Subcutaneous abdominal adipose tissue (tissue), 5 donors: ENCODE results near the gene ITPRIPL2.
A peak's percentile ranks its signal among the peaks of the same experiment; 100 is the strongest.

ENCODE experiments used
- H3K27ac ChIP-seq: one replicate; pipeline ENCODE4 v1.7.0; 2013; ENCODE audit warnings: low read depth, mild to moderate bottlenecking, inconsistent platforms, low read length, moderate library complexity
- H3K27me3 ChIP-seq, 5 donors: one replicate each; pipeline ENCODE4 v1.7.0; 2013; ENCODE audit warnings: low read length in 5 of 5, inconsistent platforms in 1 of 5; ENCODE audit not compliant: control insufficient read depth in 5 of 5, insufficient read depth in 4 of 5
- H3K36me3 ChIP-seq, 5 donors: one replicate each; pipeline ENCODE4 v1.7.0; 2013; ENCODE audit warnings: low read length in 5 of 5; ENCODE audit not compliant: control insufficient read depth in 5 of 5, insufficient read depth in 5 of 5
- H3K4me1 ChIP-seq, 5 donors: one replicate each; pipeline ENCODE4 v1.7.0; 2013; ENCODE audit warnings: low read length in 5 of 5, mild to moderate bottlenecking in 3 of 5, moderate library complexity in 1 of 5; ENCODE audit not compliant: control insufficient read depth in 5 of 5, insufficient read depth in 5 of 5
- H3K4me3 ChIP-seq, 5 donors: one replicate each; pipeline ENCODE4 v1.7.0; 2013; ENCODE audit warnings: low read length in 5 of 5, low read depth in 1 of 5
- H3K9ac ChIP-seq, 5 donors: one replicate each; pipeline ENCODE4 v1.7.0; 2013; ENCODE audit warnings: low read length in 5 of 5, mild to moderate bottlenecking in 4 of 5, moderate library complexity in 3 of 5
- H3K9me3 ChIP-seq, 5 donors: one replicate each; pipeline ENCODE4 v1.7.0; 2013; ENCODE audit warnings: low read length in 5 of 5; ENCODE audit not compliant: control insufficient read depth in 5 of 5
- donor health status: healthy.
- donor health status: healthy.
- donor health status: healthy.
- donor health status: healthy.
- donor health status: healthy.

The ITPRIPL2 gene

GRCh38 chr16:19119564-19119963, 5.8 kb downstream of the ITPRIPL2 start:
- Histone ChIP-seq H3K4me1 (peaks cover 13 to 72% (median 66%) of the 10 kb centered on the region in 5 donors), H3K9ac (peak overlapping the region; percentile 26 to 88 (median 69))

GRCh38 chr16:19123535-19124178, 9.9 kb downstream of the ITPRIPL2 start:
- peaks cover 0 to 22% (median 9%) of the 10 kb centered on the region in 5 donors for H3K36me3 ChIP-seq
- no peak overlapping the region for H3K27ac ChIP-seq
- no peak overlapping the region for H3K4me3 ChIP-seq
- H3K9ac ChIP-seq, result no peak overlapping the region
- peaks cover 0 to 3% (median 0%) of the 10 kb centered on the region in 5 donors for H3K9me3 ChIP-seq
- H3K4me1 ChIP-seq, result peaks cover 3 to 45% (median 34%) of the 10 kb centered on the region in 5 donors
- H3K27me3 ChIP-seq, result no peaks in the 10 kb centered on the region

More at GRCh38 chr16:19119564-19119963, 5.8 kb downstream of the ITPRIPL2 start:
- H3K9me3 ChIP-seq, result no peaks in the 10 kb centered on the region
- H3K4me3 ChIP-seq, result peak overlapping the region in 4 of 5 donors; percentile 51 to 78 (median 64)
- peaks cover 0 to 41% (median 25%) of the 10 kb centered on the region in 5 donors for H3K36me3 ChIP-seq
- peak overlapping the region; percentile 98 for H3K27ac ChIP-seq
- no peaks in the 10 kb centered on the region for H3K27me3 ChIP-seq

- Histone ChIP-seq H3K36me3 (peaks cover 0 to 14% (median 7%) of the 10 kb centered on the region in 5 donors), H3K27ac (no peak overlapping the region), H3K27me3 (no peaks in the 10 kb centered on the region), H3K4me1 (peaks cover 1 to 48% (median 40%) of the 10 kb centered on the region in 5 donors), H3K4me3 (no peak overlapping the region), H3K9me3 (peaks cover 0 to 3% (median 0%) of the 10 kb centered on the region in 5 donors), H3K9ac (no peak overlapping the region)
Measured at GRCh38 chr16:19126300-19126699, 12.5 kb downstream of the ITPRIPL2 start.

- H3K27ac ChIP-seq, result no peak overlapping the region
- no peak overlapping the region for H3K4me3 ChIP-seq
- no peaks in the 10 kb centered on the region for H3K27me3 ChIP-seq
- peaks cover 0 to 3% (median 0%) of the 10 kb centered on the region in 5 donors for H3K9me3 ChIP-seq
- H3K9ac ChIP-seq, result no peak overlapping the region
- H3K4me1 ChIP-seq, result peaks cover 3 to 50% (median 42%) of the 10 kb centered on the region in 5 donors
- H3K36me3 ChIP-seq, result peaks cover 0 to 10% (median 0%) of the 10 kb centered on the region in 5 donors
Measured at GRCh38 chr16:19127205-19127604, 13.4 kb downstream of the ITPRIPL2 start.

- Histone ChIP-seq H3K9ac (no peak overlapping the region), H3K27me3 (no peaks in the 10 kb centered on the region), H3K4me3 (no peak overlapping the region), H3K27ac (no peak overlapping the region), H3K4me1 (peaks cover 3 to 53% (median 39%) of the 10 kb centered on the region in 5 donors), H3K9me3 (peaks cover 0 to 3% (median 0%) of the 10 kb centered on the region in 5 donors), H3K36me3 (peaks cover 0 to 10% (median 0%) of the 10 kb centered on the region in 5 donors)
Measured at GRCh38 chr16:19127674-19128131, 13.9 kb downstream of the ITPRIPL2 start.

- Histone ChIP-seq H3K9me3 (peaks cover 0 to 3% (median 0%) of the 10 kb centered on the region in 5 donors), H3K27ac (no peak overlapping the region), H3K36me3 (peaks cover 0 to 7% (median 0%) of the 10 kb centered on the region in 5 donors), H3K27me3 (no peaks in the 10 kb centered on the region), H3K4me3 (no peak overlapping the region), H3K4me1 (peaks cover 3 to 53% (median 39%) of the 10 kb centered on the region in 5 donors), H3K9ac (no peak overlapping the region)
Measured at GRCh38 chr16:19128454-19129200, 14.9 kb downstream of the ITPRIPL2 start.

GRCh38 chr16:19130385-19130784, 16.6 kb downstream of the ITPRIPL2 start:
- H3K4me3 ChIP-seq, result peak overlapping the region in 4 of 5 donors; percentile 0 to 45 (median 20)
- peaks cover 0 to 3% (median 0%) of the 10 kb centered on the region in 5 donors for H3K9me3 ChIP-seq
- H3K27ac ChIP-seq, result peak overlapping the region; percentile 53
- peaks cover 0 to 4% (median 0%) of the 10 kb centered on the region in 5 donors for H3K36me3 ChIP-seq
- peaks cover 3 to 55% (median 39%) of the 10 kb centered on the region in 5 donors for H3K4me1 ChIP-seq
- no peaks in the 10 kb centered on the region for H3K27me3 ChIP-seq
- H3K9ac ChIP-seq, result peak overlapping the region in 1 of 5 donors; percentile 40

- peaks cover 0 to 3% (median 0%) of the 10 kb centered on the region in 5 donors for H3K9me3 ChIP-seq
- peak overlapping the region in 3 of 5 donors; percentile 27 to 40 (median 33) for H3K9ac ChIP-seq
- no peaks in the 10 kb centered on the region for H3K27me3 ChIP-seq
- H3K4me3 ChIP-seq, result peak overlapping the region; percentile 0 to 45 (median 29)
- H3K27ac ChIP-seq, result peak overlapping the region; percentile 53
- no peaks in the 10 kb centered on the region for H3K36me3 ChIP-seq
- H3K4me1 ChIP-seq, result peaks cover 7 to 63% (median 45%) of the 10 kb centered on the region in 5 donors
Measured at GRCh38 chr16:19130852-19131824, 17.4 kb downstream of the ITPRIPL2 start.

GRCh38 chr16:19131825-19132218, 18.1 kb downstream of the ITPRIPL2 start:
- Histone ChIP-seq H3K27me3 (no peaks in the 10 kb centered on the region), H3K36me3 (no peaks in the 10 kb centered on the region), H3K9ac (peak overlapping the region in 2 of 5 donors; percentile 4 to 27), H3K9me3 (no peaks in the 10 kb centered on the region), H3K4me1 (peaks cover 13 to 69% (median 52%) of the 10 kb centered on the region in 5 donors), H3K27ac (peak overlapping the region; percentile 53), H3K4me3 (peak overlapping the region in 2 of 5 donors; percentile 4 to 41)
